IMR-90 (cell line): ENCODE data around the gene SHISA4. TPM values are rescaled to one million over a fixed set of nuclear protein-coding genes. Genes with fewer than 3 reads are reported as not detected.

Experiments used
- ATAC-seq: fragments of 200-7000 bp; cut with Tn5 transposase; 2 replicates; pipeline ENCODE4 v1.9.1; 2020; ENCODE audit warnings: low read depth, mild to moderate bottlenecking, moderate library complexity
- BruUV-seq: library from RNA; stranded (reverse); fragments of 400-500 nt; replicated peaks from 2 replicates; lab custom pipeline; 2021; lab: Mats Ljungman, UMichigan
- CTCF ChIA-PET: fragments of 300-600 bp; formaldehyde crosslinking; extraction: SDS; loops from one replicate; lab custom pipeline; 2021; ENCODE audit warnings: antibody characterized with exemption; lab: Yijun Ruan, JAX
- POLR2A ChIA-PET: fragments of 300-600 bp; sonication (Branson Sonifier 250); formaldehyde crosslinking; loops from one replicate; lab custom pipeline; 2022; ENCODE audit warnings: antibody characterized with exemption; ENCODE audit not compliant: unreplicated experiment; lab: Charles Lee
- DNase-seq: peaks from one replicate; pipeline ENCODE4 v3.0.0; 2013
- H2AFZ ChIP-seq: replicated peaks from 2 replicates; pipeline ENCODE3; 2013; ENCODE audit warnings: low read length, mild to moderate bottlenecking; ENCODE audit not compliant: poor library complexity
- H2AK5ac ChIP-seq: 2 replicates; pipeline ENCODE4 v1.6.1; 2013; ENCODE audit warnings: low read depth, low read length, inconsistent platforms
- H2AK9ac ChIP-seq: replicated peaks from 2 replicates; pipeline ENCODE3; 2013; ENCODE audit warnings: mild to moderate bottlenecking, low read depth, low read length, moderate library complexity; ENCODE audit not compliant: poor library complexity
- H2BK120ac ChIP-seq: 2 replicates; pipeline ENCODE4 v1.6.1; 2013; ENCODE audit warnings: low read depth, low read length, inconsistent platforms
- H2BK15ac ChIP-seq: 3 replicates; pipeline ENCODE4 v1.6.1; 2013; ENCODE audit warnings: low read depth, low read length, inconsistent platforms
- H2BK20ac ChIP-seq: 2 replicates; pipeline ENCODE4 v1.6.1; 2013; ENCODE audit warnings: low read depth, mild to moderate bottlenecking, inconsistent platforms, low read length, moderate library complexity
- H2BK5ac ChIP-seq: 2 replicates; pipeline ENCODE4 v1.6.1; 2013; ENCODE audit warnings: mild to moderate bottlenecking, low read depth, low read length, inconsistent platforms; ENCODE audit not compliant: poor library complexity, severe bottlenecking
- H3K14ac ChIP-seq: replicated peaks from 2 replicates; pipeline ENCODE4 v1.6.1; 2013; ENCODE audit warnings: low read depth, low read length, inconsistent platforms
- H3K18ac ChIP-seq: 2 replicates; pipeline ENCODE4 v1.6.1; 2013; ENCODE audit warnings: low read depth, low read length, control low read depth
- H3K23ac ChIP-seq: 2 replicates; pipeline ENCODE4 v1.6.1; 2013; ENCODE audit warnings: low read depth, low read length, inconsistent platforms
- H3K27ac ChIP-seq: 2 replicates; pipeline ENCODE4 v1.5.1; 2013; ENCODE audit warnings: mild to moderate bottlenecking, control low read depth, low read length; ENCODE audit not compliant: insufficient read depth
- H3K27me3 ChIP-seq: 2 replicates; pipeline ENCODE4 v1.6.1; 2013; ENCODE audit warnings: low read length; ENCODE audit not compliant: control insufficient read depth, insufficient read depth
- H3K36me3 ChIP-seq: 2 replicates; pipeline ENCODE4 v1.6.1; 2013; ENCODE audit warnings: low read length, mixed read lengths; ENCODE audit not compliant: control insufficient read depth, insufficient read depth
- H3K4ac ChIP-seq: 2 replicates; pipeline ENCODE4 v1.6.1; 2013; ENCODE audit warnings: low read depth, low read length, inconsistent platforms
- H3K4me1 ChIP-seq: 2 replicates; pipeline ENCODE4 v1.6.1; 2013; ENCODE audit warnings: low read length, mixed read lengths; ENCODE audit not compliant: control insufficient read depth, insufficient read depth
- H3K4me2 ChIP-seq: 2 replicates; pipeline ENCODE4 v1.6.1; 2013; ENCODE audit warnings: low read depth, mild to moderate bottlenecking, control low read depth, low read length, moderate library complexity
- H3K4me3 ChIP-seq: 2 replicates; pipeline ENCODE4 v1.5.1; 2013; ENCODE audit warnings: low read depth, mild to moderate bottlenecking, control low read depth, low read length, moderate library complexity; ENCODE audit not compliant: insufficient read depth
- H3K56ac ChIP-seq: 2 replicates; pipeline ENCODE4 v1.6.1; 2013; ENCODE audit warnings: low read length, inconsistent platforms; ENCODE audit not compliant: insufficient read depth; ENCODE audit errors: extremely low read depth
- H3K79me1 ChIP-seq, 2 experiments: 2 replicates each; pipeline ENCODE4 v1.6.1; 2013; ENCODE audit warnings: low read length in 2 of 2, inconsistent platforms in 1 of 2, low read depth in 1 of 2
- H3K9ac ChIP-seq: 2 replicates; pipeline ENCODE4 v1.6.1; 2013; ENCODE audit warnings: low read depth, low read length, control low read depth
- H3K9me1 ChIP-seq: 2 replicates; pipeline ENCODE4 v1.6.1; 2013; ENCODE audit warnings: low read length, inconsistent platforms; ENCODE audit not compliant: insufficient read depth
- H3K9me3 ChIP-seq: 2 replicates; pipeline ENCODE4 v1.6.1; 2013; ENCODE audit warnings: low read length; ENCODE audit not compliant: control insufficient read depth, insufficient read depth
- H4K20me1 ChIP-seq: 2 replicates; pipeline ENCODE4 v1.6.1; 2013; ENCODE audit warnings: low read length, inconsistent platforms; ENCODE audit not compliant: insufficient read depth
- H4K5ac ChIP-seq: 2 replicates; pipeline ENCODE4 v1.6.1; 2013; ENCODE audit warnings: mild to moderate bottlenecking, low read depth, low read length, control low read depth
- H4K8ac ChIP-seq, 2 experiments: 2 replicates each; pipeline ENCODE4 v1.6.1; 2013; ENCODE audit warnings: low read depth in 2 of 2, low read length in 2 of 2, control low read depth in 1 of 2, inconsistent platforms in 1 of 2
- H4K91ac ChIP-seq: 2 replicates; pipeline ENCODE4 v1.6.1; 2013; ENCODE audit warnings: low read depth, low read length, inconsistent platforms; ENCODE audit not compliant: insufficient read depth
- CEBPB ChIP-seq: IDR thresholded peaks from 2 replicates; pipeline ENCODE4 v1.6.1; 2012; ENCODE audit warnings: low read depth, low read length, improper control_type of control experiment
- CHD1 ChIP-seq: IDR thresholded peaks from 2 replicates; pipeline ENCODE4 v1.6.1; 2012; ENCODE audit warnings: low read depth, low read length, improper control_type of control experiment
- MAFK ChIP-seq: IDR thresholded peaks from 2 replicates; pipeline ENCODE4 v1.6.1; 2012; ENCODE audit warnings: low read depth, low read length, improper control_type of control experiment
- MAZ ChIP-seq: IDR thresholded peaks from 2 replicates; pipeline ENCODE4 v1.6.1; 2012; ENCODE audit warnings: low read depth, mild to moderate bottlenecking, low read length, improper control_type of control experiment, moderate library complexity, borderline replicate concordance
- RAD21 ChIP-seq: IDR thresholded peaks from 2 replicates; pipeline ENCODE4 v1.6.1; 2012; ENCODE audit warnings: low read length, improper control_type of control experiment
- WGBS, 2 experiments: methylation state at CpG; one replicate each; pipeline versions ENCODE4 v1.1.5 to v1.1.7; 2013; ENCODE audit warnings: missing lambda C conversion rate in 2 of 2; ENCODE audit not compliant: insufficient read length in 1 of 2; ENCODE audit errors: extremely low coverage in 2 of 2; 5-methylcytosine and 5-hydroxymethylcytosine counted together
- dilution Hi-C: fragments of 300-500 bp; cut with HindIII; formaldehyde crosslinking; loops from one replicate; pipeline ENCODE4 v1.14.3; 2018; ENCODE audit warnings: low sequenced_read_pairs; ENCODE audit not compliant: unreplicated experiment
- in situ Hi-C: fragments of 300-500 bp; cut with MboI; formaldehyde crosslinking; loops from 3 replicates; pipeline ENCODE4 v1.14.3; 2019; ENCODE audit warnings: low sequenced_read_pairs, inconsistent platforms, mixed read lengths
- intact Hi-C: fragments of 100-400 bp; cut with micrococcal nuclease; formaldehyde crosslinking; loops from 2 replicates; pipeline ENCODE4 v1.10.0; 2022
- polyA plus RNA-seq, 3 experiments: library from polyadenylated mRNA; depleted of rRNA; stranded (reverse); fragments of >200 nt; gene quantifications; 2 replicates each; pipeline ENCODE4 v1.2.3, GENCODE V29; 2012; ENCODE audit warnings: low replicate concordance in 1 of 3
- total RNA-seq: library from RNA; depleted of rRNA; stranded (reverse); fragments of >200 nt; gene quantifications from 2 replicates; pipeline ENCODE4 v1.2.3, GENCODE V29; 2012

Gene SHISA4
- total and polyA plus RNA-seq, 2 of the 4 experiments (the other 2 are of a cell fraction), result 10.0 to 34.8 TPM

DNA sequence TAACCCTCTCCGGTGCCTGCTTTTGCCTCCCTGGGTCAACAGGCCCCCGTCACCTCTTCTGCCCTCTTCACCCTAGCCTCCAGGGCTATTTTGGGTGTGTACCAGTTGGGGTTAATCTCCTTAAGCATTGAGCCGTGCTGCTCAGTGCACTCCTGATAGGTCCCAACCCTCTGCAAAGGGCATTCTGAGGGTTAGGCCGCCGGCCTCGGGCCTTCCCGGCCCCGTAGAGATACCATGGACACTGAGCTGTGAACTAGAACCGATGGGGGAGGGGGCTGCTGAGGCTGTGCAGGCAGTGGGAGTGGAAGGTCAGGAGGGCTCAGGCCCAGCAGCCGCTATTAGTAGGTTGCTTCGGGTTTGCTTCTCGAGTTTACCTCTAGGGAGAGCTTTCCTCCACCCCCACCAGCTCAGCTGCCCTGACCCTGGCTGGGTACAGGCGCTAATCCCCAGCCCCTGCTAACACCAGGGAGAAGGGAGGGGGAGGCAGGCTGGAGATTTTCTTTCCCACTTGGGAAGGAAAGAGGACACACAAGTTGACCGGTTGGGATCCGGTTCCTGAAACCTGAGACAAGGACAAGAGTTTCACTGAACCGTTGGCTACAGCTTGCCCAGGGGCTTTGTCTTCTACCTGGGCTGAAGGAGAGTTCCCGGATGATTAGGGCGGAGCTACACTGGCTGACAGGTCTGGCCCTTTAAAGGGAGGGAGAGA, 52.9 kb downstream of the SHISA4 start:
- dilution Hi-C loops, result no loop called here
- H3K27me3 ChIP-seq, result no peaks in the 10 kb centered on the region
- H4K5ac ChIP-seq, result peak overlapping the region; percentile 49
- H3K79me1 ChIP-seq, result peaks cover 28 to 78% of the 10 kb centered on the region in 2 experiments
- no TSS peak for BruUV-seq
- peak overlapping the region; percentile 37; the same call in 1 of the 2 replicates for H3K4ac ChIP-seq
- peak overlapping the region; percentile 28; the same call in 1 of the 2 replicates for H3K23ac ChIP-seq
- H3K4me1 ChIP-seq, result peaks cover 39% of the 10 kb centered on the region
- peaks cover 5% of the 10 kb centered on the region; the same call in 1 of the 2 replicates for H3K36me3 ChIP-seq
- in situ Hi-C loops, result no loop called here
- peak overlapping the region; percentile 16 for H3K9ac ChIP-seq
- peak overlapping the region; percentile 52 for H3K27ac ChIP-seq
- no peaks in the 10 kb centered on the region; the same call in 1 of the 2 replicates for H3K9me3 ChIP-seq
- ChIA-PET CTCF (no interaction called here), POLR2A (no interaction called here)
- peak overlapping the region; percentile 34 for H3K14ac ChIP-seq
- peak overlapping the region; percentile 42 for H2BK20ac ChIP-seq
- WGBS, 2 experiments, result no CpG with 5 or more reads among the region's 18 CpGs
- peak overlapping the region; percentile 38 for H2AFZ ChIP-seq
- intact Hi-C loops, result no loop called here
- H3K56ac ChIP-seq, result no peak overlapping the region
- peak overlapping the region; percentile 66 for H3K4me2 ChIP-seq
- TF ChIP-seq CHD1, result no peak
- no peak for TF ChIP-seq MAZ
- TF ChIP-seq RAD21, result no peak
- no peak for TF ChIP-seq MAFK
- no peak for TF ChIP-seq CEBPB
- H2BK5ac ChIP-seq, result peak overlapping the region; percentile 35
- H2BK15ac ChIP-seq, result no peak overlapping the region; the same call in 2 of the 3 replicates
- ATAC-seq, result no peak
- peak overlapping the region; percentile 30; the same call in 1 of the 2 replicates for H2BK120ac ChIP-seq
- peak overlapping the region; percentile 84 for H2AK9ac ChIP-seq
- H3K9me1 ChIP-seq, result peaks cover 28% of the 10 kb centered on the region
- H4K91ac ChIP-seq, result no peak overlapping the region
- peaks cover 23% of the 10 kb centered on the region for H4K20me1 ChIP-seq
- H2AK5ac ChIP-seq, result peak overlapping the region; percentile 21; the same call in 1 of the 2 replicates
- H3K4me3 ChIP-seq, result no peak overlapping the region
- H3K18ac ChIP-seq, result 0 out of 2 replicates have a peak overlapping the region, but pooled peaks have one; percentile 15
- DNase-seq, result no peak
- peak overlapping the region; percentile 27 to 57; a peak in 3 of 4 replicates for H4K8ac ChIP-seq
